GM19463 (cell line): ENCODE data around the gene GNG8.

Experiments used
- ATAC-seq: cut with Tn5 transposase; IDR thresholded peaks from one replicate; pipeline ENCODE4 v1.9.1; 2021; ENCODE audit warnings: mild to moderate bottlenecking, moderate library complexity; ENCODE audit not compliant: unreplicated experiment

The GNG8 gene

GRCh38 chr19:46635920-46636761 is at the start of gene GNG8:
Gene GNG8 (minus strand): TSS chr19:46636202. CDS start chr19:46634682, 1,520 bp downstream.
- no peak for ATAC-seq

GRCh38 chr19:46685189-46685588 is 49.2 kb upstream of the GNG8 start:
- ATAC-seq = no peak

GRCh38 chr19:46678110-46678732 is 42.2 kb upstream of the GNG8 start:
- no peak for ATAC-seq

DNA sequence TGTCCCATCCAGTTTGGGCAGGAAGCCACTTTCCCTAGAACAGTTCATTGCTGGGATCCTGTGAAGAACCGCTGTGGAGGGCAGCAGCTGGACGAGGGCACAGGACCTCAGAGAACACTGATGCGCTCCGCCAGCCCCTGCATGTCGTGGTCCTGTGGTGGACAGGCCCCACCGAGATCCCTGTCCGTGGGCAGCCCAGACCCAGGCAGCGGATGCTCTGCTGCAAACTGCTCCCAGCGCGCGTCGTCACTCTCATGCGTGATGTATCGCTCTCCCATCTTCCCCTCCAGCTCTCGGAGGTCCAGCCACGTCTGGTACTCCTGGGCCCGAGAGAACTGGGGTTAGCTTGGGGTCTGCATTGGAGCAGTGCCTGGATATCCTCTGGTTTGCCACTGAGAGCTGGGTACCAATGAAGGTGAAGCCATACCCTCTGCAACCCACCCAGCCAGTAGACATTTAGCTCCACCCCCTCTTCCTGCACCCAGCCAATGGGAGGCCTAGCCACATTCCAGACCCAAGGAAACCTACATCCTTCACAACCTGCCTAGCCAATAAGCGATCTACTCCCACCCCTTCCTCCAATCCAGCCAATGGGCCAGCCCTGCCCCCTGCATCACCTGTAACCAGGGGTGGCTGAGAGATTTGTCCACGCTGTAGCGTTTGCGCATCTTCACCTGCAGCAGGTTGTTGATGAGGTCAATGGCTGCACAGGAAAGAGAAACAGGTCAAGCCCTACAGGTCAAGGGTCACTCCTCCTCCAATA is 38.6 kb upstream of the GNG8 start:
- no peak for ATAC-seq

DNA sequence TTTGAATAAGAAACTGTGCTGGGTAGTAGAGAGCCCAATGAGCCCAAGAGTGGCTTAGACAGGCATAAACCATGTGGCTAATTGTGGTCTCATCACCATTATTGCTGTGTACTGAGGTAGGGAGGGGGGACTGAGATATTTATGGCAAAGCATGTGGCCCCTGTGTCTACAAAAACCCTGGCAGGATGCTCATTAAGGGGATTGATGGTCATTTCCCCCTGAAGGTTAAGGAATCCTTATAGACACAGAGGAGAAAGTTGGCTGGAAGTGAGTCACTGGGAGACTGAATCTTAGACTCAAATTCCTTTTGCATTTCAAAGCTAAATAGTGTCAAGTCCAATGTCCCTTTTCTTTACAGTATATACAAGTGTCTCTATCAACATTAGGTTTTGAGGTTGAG is 34.8 kb upstream of the GNG8 start:
- no peak for ATAC-seq

GRCh38 chr19:46668662-46669061 is 32.7 kb upstream of the GNG8 start:
- ATAC-seq = no peak

- ATAC-seq = no peak
Observed at GRCh38 chr19:46665072-46665471, 29.1 kb upstream of the GNG8 start.

GRCh38 chr19:46661735-46662592 is 26.0 kb upstream of the GNG8 start:
- ATAC-seq = no peak

- ATAC-seq = peak; percentile 90
Observed at GRCh38 chr19:46661020-46661731, 25.2 kb upstream of the GNG8 start, which contains the start of gene DACT3. Gene DACT3 (minus strand): TSS chr19:46661182. CDS start chr19:46661064, 118 bp downstream.

GRCh38 chr19:46660551-46661019 is 24.6 kb upstream of the GNG8 start:
- peak; percentile 2 for ATAC-seq

GRCh38 chr19:46660008-46660517 is 24.1 kb upstream of the GNG8 start:
- no peak for ATAC-seq

DNA sequence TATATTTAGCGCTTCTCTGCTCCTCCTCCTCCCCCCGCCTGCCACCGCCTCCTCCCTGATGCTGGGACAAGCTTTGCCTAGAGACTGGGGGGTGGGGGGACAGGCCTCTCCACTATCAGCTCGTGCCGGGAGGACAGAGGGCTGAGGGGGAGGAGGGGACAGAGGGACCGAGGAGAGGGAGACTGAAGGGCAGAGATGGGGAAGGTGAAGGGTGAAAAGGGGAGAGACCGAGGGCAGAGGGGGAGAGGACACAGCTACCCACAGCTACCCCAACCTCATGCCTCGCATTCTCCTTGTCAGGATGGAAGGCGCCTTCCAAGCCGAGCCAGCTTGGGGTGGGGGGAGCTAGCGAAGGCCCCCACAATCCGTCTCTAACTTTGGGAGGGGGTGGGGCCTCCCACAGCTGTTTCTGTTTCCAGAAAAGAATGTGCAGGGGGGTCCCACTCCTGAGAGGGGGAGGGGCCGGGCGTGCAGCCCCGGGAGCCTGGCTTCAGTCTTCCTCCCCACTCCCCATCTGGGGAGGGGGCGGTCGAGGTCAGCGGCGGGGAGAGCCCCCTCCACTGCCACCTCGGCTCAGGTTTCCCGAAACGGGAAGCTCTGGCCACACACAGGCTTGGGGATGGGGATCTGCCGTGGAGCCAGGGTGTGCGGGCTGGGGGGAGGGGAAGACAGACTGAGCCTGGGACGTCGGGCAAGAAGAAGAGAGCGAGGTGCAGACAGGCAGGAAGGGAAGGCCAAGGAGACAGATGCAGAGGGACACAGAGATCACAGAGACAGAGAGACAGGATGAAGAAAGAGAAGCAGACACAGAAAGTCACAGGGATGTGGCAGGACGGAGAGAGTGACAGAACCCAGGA is 23.4 kb upstream of the GNG8 start:
- no peak for ATAC-seq

DNA sequence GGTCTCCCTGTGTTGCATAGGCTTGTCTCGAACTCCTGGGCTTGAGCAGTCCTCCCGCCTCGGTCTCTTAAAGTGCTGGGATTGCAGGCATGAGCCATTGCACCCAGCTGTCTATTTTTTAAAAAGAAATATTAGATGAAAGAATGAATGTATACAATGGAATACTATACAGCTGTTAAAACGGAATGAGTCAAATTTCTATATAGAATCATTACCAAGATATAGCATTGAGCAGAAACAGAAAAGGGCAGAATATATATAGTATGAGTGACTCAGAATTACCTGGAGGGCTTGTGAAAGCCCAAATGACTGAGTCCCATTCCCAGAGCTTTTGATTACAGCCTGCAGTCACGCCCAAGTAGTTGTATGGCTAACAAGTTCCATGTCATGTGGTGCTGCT is 20.5 kb upstream of the GNG8 start:
- ATAC-seq = no peak

DNA sequence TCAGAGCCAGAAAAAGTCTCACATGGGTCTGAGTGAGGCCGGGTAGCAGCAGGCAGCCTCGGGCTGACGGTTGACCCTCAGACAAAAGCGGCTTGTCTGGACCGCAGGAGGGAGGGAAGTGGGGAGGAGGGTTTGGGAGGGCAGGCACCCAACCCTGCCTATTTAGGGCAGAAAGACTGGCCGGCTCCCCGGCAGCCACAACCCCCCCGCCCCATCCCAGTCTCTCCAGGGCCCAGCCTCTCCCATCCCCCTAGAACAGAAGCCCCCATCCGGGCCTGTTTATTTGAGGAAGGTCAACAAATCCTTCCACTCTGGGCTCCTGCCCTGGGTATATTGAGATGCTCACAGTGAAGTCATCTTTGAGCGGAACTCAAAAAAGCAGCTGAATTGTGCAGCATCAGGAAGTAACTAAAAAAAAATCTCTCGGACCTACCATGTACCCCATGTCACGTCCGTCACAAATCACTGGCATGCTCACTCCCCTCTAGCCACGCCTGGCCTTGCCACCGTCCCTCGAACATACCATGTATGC is 18.7 kb upstream of the GNG8 start:
- no peak for ATAC-seq

DNA sequence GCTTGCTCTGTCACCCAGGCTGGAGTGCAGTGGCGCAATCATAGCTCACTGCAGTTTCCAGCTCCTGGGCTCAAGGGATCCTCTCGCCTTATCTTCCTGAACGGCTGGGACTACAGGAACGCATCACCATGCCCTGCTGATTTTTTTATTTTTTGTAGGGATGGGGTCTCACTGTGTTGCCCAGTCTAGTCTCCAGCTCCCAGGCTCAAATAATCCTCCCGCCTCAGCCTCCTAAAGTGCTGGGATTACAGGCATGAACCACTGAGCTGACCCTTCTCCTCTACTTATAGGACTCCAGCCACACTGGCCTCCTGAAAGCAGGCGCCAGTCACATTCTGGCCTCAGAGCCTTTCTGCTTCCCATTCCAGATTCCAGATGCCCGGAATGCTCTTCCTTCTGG is 14.4 kb upstream of the GNG8 start:
- no peak for ATAC-seq

- ATAC-seq = no peak
Observed at GRCh38 chr19:46648961-46649960, 13.3 kb upstream of the GNG8 start.
